ENCODE results near the gene MT1X.
"Not testable (repeated sequence)": the region's sequence is repeated elsewhere in the genome, so short reads cannot be mapped to it uniquely, and the experiment has no call there.

The MT1X gene

DNA sequence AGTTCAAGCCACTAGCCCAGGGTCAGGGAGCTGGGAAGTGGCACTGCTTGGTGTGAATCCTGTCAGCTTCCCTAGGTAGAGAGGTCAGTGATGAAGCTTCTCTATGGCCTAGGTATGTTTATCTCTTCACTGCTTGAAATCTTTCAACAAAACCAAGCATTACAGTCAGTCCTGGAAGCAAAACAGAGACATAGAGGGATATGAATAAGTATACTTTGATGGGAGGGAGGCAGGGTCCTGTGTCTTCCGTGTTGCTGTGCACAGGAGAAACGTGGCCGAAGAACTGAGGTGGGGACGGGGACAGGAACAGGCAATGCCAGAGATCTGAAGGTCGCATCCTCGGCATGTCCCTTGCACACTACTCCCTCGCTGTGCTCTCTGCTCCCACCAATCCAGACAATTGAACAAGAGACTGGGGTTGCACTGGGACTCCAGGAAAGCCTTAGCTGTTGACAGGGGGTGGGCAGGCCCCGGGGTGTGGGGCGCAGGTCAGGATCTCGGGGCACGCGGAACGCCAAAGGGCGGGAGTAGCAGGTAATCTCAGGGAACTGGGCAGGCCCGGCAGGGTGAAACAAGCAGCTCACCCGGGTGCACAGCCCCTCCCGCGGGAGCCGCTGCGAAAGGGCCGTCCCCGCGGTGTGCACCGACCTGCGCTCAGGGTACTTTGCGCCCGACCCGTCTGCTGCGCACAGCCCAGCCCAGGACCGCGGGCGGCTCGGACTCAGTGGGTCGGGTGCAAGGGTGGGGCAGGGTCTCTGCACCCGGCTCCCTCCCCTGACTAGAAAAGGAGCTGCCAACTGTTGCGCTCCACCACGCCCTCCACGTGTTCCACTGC lies 13.0 kb upstream of the MT1X start, which contains the start of gene MT1H:
TSS of gene MT1H (plus strand) at position 810 of the 835 bp plus-strand sequence. CDS start 71 bp downstream, outside the sequence.
- no peak for DNase-seq
- no peak within 1 kb of the TSS for H3K4me3 Mint-ChIP-seq
- no peaks in the 10 kb centered on the region for H3K9me3 Mint-ChIP-seq
- H3K4me1 Mint-ChIP-seq = peaks cover 7% of the 10 kb centered on the region
- H3K27ac Mint-ChIP-seq = no peak within 1 kb of the TSS
- H3K27me3 Mint-ChIP-seq (ENCODE audit: low read depth, poor library complexity) = peaks cover 100% of the 10 kb centered on the region
- TF ChIP-seq, protein P1, sequence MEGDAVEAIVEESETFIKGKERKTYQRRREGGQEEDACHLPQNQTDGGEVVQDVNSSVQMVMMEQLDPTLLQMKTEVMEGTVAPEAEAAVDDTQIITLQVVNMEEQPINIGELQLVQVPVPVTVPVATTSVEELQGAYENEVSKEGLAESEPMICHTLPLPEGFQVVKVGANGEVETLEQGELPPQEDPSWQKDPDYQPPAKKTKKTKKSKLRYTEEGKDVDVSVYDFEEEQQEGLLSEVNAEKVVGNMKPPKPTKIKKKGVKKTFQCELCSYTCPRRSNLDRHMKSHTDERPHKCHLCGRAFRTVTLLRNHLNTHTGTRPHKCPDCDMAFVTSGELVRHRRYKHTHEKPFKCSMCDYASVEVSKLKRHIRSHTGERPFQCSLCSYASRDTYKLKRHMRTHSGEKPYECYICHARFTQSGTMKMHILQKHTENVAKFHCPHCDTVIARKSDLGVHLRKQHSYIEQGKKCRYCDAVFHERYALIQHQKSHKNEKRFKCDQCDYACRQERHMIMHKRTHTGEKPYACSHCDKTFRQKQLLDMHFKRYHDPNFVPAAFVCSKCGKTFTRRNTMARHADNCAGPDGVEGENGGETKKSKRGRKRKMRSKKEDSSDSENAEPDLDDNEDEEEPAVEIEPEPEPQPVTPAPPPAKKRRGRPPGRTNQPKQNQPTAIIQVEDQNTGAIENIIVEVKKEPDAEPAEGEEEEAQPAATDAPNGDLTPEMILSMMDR (IDR thresholded peaks at IDR 0.05) = no peak
- no peaks in the 10 kb centered on the region for H3K36me3 Mint-ChIP-seq (ENCODE audit: low read depth)

DNA sequence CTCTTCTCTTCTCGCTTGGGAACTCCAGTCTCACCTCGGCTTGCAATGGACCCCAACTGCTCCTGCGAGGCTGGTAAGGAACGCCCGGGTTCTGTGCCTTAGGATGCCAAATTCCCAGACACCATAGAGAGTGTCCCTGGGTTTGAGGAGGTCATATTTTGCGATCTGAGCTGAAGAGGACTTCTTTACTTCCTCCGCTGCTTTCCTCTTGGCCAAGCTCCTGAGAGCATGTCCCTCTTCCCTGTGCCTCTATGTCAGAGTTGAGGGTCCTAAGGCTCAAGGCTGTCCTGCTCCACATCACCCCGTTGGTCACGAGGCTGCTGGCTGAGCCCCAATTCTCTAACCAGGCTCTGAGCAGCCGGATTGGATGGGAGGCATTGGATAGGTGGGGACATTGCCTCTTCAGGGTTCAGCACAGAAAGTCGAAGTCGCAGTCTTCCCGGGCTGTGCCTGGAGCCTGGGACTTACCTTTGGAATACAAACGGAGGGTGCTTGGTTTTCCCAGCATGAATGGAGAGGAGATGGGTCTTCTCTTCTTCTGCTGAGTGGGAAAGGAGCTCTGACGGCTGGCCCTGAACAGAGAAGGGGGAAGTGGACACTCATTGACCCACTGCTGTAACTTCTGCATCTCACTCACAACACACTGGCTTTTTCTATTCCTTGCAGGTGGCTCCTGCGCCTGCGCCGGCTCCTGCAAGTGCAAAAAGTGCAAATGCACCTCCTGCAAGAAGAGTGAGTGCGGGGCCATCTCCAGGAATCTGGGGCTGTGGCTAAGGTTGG lies 12.2 kb upstream of the MT1X start:
- Mint-ChIP-seq H3K4me3 (no peak overlapping the region), H3K27me3 (ENCODE audit: low read depth, poor library complexity) (peaks cover 100% of the 10 kb centered on the region), H3K9me3 (no peaks in the 10 kb centered on the region), H3K36me3 (ENCODE audit: low read depth) (no peaks in the 10 kb centered on the region), H3K27ac (no peak overlapping the region), H3K4me1 (peaks cover 7% of the 10 kb centered on the region)
- TF ChIP-seq, protein P1 (IDR thresholded peaks at IDR 0.05) = no peak
- DNase-seq = no peak

DNA sequence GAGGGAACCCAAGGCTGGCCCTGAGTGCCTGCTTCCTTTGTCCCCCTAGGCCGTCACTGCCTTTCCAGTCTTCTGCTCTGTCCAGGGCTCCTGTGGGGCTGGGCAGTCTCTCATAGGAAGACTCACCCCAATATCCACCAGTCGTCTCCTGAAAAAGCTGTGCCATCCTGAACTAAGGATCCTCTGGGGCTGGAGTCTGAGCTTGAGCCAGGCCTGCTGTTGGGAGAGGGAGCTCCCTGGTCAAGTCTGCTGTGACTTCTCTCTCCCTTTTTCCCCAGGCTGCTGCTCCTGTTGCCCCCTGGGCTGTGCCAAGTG lies 11.7 kb upstream of the MT1X start:
- Mint-ChIP-seq H3K27me3 (ENCODE audit: low read depth, poor library complexity) (peaks cover 100% of the 10 kb centered on the region), H3K9me3 (no peaks in the 10 kb centered on the region), H3K27ac (no peak overlapping the region), H3K4me1 (peaks cover 12% of the 10 kb centered on the region), H3K4me3 (no peak overlapping the region), H3K36me3 (ENCODE audit: low read depth) (no peaks in the 10 kb centered on the region)
- TF ChIP-seq, protein P1 (IDR thresholded peaks at IDR 0.05) = no peak
- DNase-seq = no peak

DNA sequence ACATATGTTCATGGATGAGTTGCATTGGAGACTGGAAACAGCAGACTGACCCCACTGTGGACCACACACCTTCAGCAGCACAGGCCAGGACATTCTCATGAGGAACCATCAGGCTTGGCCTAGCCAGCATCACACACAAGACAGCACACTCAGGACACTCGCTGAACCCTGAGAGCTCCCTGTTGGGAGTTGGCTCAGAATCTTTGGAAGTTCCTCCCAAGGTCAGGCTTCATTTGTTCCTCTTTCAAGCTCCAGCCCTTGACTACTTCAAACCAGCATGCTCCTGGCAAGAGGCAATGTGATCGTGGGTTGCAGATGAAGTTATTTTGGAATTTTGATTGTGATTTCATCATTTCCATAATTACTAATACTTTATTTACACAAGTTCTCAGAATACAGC lies 10.6 kb upstream of the MT1X start:
- H3K9me3 Mint-ChIP-seq; DNase-seq; H3K36me3 Mint-ChIP-seq (ENCODE audit: low read depth); H3K27ac Mint-ChIP-seq; H3K4me3 Mint-ChIP-seq: not testable (repeated sequence)
- H3K27me3 Mint-ChIP-seq (ENCODE audit: low read depth, poor library complexity) = peaks cover 100% of the 10 kb centered on the region
- H3K4me1 Mint-ChIP-seq = peaks cover 22% of the 10 kb centered on the region

DNA sequence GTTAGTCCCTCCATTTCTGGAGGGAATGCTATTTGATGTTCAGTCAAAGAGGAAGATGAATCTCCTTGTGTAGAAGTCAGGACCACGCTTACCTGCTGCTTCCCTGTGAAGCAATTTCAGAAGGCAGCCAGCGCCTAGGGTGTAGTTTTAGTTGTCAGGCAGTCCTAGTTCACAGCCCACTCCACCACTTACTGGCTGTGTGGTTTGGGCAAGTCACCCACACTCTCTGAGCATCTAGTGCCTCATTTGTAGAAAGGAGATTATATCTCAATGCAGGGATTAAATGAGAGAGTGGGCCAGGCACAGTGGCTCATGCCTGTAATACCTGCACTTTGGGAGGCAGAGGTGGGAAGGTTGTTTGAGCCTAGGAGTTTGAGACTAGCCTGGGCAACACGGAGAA lies 10.1 kb upstream of the MT1X start:
- not testable (repeated sequence) for H3K9me3 Mint-ChIP-seq; H3K27ac Mint-ChIP-seq; H3K36me3 Mint-ChIP-seq (ENCODE audit: low read depth); H3K4me3 Mint-ChIP-seq; DNase-seq
- Mint-ChIP-seq H3K27me3 (ENCODE audit: low read depth, poor library complexity) (peaks cover 100% of the 10 kb centered on the region), H3K4me1 (peaks cover 23% of the 10 kb centered on the region)

DNA sequence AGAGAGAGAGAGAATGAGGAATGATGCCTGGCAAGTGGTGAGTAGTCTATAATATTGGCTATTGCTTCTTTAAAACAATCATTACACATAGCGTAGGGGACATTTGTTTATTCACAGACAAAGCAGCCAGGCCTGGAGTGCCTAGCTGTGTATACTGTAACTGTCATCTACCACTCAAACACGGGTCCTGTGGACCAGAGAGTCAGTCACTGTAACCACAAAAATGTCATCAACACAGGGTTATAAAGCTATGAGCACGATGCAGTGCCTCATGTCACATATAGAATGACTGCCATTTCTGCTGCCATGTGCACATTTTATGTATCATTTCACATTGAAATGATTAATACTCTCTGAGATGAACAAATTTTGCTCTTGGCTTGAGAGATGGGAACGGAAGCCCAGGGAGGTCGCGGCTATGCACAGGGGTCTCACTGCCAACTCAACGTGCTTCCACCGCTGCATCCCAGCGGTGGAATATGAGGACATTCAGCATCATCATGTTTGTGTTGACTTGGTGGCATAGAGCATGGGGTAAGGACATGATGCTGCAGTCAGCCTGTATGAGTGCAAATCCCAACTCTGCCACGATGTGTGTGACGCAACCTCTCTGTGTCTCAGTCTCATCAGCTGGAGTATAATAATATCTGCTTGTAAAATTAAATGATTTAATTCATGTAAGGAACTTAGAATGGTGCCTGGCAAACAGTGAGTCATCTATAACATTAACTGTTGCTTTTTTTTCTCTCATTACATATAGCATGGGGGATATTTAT lies 9.3 kb upstream of the MT1X start:
- peaks cover 100% of the 10 kb centered on the region for H3K27me3 Mint-ChIP-seq (ENCODE audit: low read depth, poor library complexity)

More for the DNA sequence above, 9.3 kb upstream of the MT1X start:
- Mint-ChIP-seq H3K4me1 (peaks cover 23% of the 10 kb centered on the region), H3K36me3 (ENCODE audit: low read depth) (no peaks in the 10 kb centered on the region), H3K9me3 (no peaks in the 10 kb centered on the region), H3K27ac (no peak overlapping the region), H3K4me3 (no peak overlapping the region)
- TF ChIP-seq, protein P1 (IDR thresholded peaks at IDR 0.05) = no peak
- no peak for DNase-seq

All from nephron progenitor cell (in vitro differentiated cells).